Measurements from ENCODE around the gene PSMD1.

DNA sequence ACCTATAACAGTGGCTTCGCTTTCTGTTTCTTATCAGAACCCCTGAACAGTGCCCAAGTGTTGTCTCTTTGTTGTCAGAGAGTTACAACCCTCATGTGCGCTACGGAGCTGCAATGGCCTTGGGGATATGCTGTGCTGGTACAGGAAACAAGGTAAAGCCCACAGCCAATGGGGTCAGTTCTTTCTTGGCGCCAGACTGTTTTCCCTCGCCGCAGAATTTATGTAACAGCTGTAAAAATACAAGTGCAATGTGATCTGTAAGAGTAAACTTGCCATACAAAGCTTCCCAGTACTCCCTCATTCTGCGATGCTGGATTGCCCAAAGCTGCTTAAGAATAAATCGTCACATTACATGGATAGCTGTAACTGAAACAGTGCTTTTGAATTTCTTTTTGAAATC, 82.0 kb downstream of the PSMD1 start:
- TF ChIP-seq, protein P1, sequence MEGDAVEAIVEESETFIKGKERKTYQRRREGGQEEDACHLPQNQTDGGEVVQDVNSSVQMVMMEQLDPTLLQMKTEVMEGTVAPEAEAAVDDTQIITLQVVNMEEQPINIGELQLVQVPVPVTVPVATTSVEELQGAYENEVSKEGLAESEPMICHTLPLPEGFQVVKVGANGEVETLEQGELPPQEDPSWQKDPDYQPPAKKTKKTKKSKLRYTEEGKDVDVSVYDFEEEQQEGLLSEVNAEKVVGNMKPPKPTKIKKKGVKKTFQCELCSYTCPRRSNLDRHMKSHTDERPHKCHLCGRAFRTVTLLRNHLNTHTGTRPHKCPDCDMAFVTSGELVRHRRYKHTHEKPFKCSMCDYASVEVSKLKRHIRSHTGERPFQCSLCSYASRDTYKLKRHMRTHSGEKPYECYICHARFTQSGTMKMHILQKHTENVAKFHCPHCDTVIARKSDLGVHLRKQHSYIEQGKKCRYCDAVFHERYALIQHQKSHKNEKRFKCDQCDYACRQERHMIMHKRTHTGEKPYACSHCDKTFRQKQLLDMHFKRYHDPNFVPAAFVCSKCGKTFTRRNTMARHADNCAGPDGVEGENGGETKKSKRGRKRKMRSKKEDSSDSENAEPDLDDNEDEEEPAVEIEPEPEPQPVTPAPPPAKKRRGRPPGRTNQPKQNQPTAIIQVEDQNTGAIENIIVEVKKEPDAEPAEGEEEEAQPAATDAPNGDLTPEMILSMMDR (IDR thresholded peaks at IDR 0.05) = no peak
- no peak for TF ChIP-seq ZFX (IDR thresholded peaks at IDR 0.05; ENCODE audit: borderline replicate concordance)
